GM19239 (cell line): ENCODE results near the gene ZNF774.
"Not testable (repeated sequence)": the region's sequence is repeated elsewhere in the genome, so short reads cannot be mapped to it uniquely, and the experiment has no call there.

Experiments
- DNase-seq: peaks from one replicate; pipeline ENCODE4 v3.0.0; 2011; ENCODE audit warnings: low spot score; ENCODE audit not compliant: insufficient read length
- FAIRE-seq: peaks from 2 replicates; lab custom pipeline; 2011; peaks lifted over from hg19 to GRCh38; lab: Jason Lieb, UNC

The ZNF774 gene

GRCh38 chr15:90352107-90352893 lies at the start of gene ZNF774:
TSS of gene ZNF774 (plus strand) at chr15:90352284. CDS start at chr15:90354661, 2,377 bp downstream.
- FAIRE-seq, result peak; percentile 99
- peak; percentile 98 for DNase-seq

- FAIRE-seq, DNase-seq: not testable (repeated sequence)
Observed at GRCh38 chr15:90305355-90305754, 46.7 kb upstream of the ZNF774 start.

GRCh38 chr15:90305932-90306331 lies 46.2 kb upstream of the ZNF774 start:
- FAIRE-seq, result no peak

GRCh38 chr15:90306560-90306959 lies 45.5 kb upstream of the ZNF774 start:
- FAIRE-seq (peak; percentile 83), DNase-seq (no peak)

More at GRCh38 chr15:90305932-90306331, 46.2 kb upstream of the ZNF774 start:
- no peak for DNase-seq

GRCh38 chr15:90307661-90308060 lies 44.4 kb upstream of the ZNF774 start:
- no peak for FAIRE-seq
- no peak for DNase-seq

GRCh38 chr15:90309020-90309419 lies 43.1 kb upstream of the ZNF774 start:
- no peak for DNase-seq
- no peak for FAIRE-seq

GRCh38 chr15:90315278-90315982 lies 36.7 kb upstream of the ZNF774 start:
- DNase-seq, result no peak
- no peak for FAIRE-seq

- DNase-seq, result no peak
- no peak for FAIRE-seq
Observed at GRCh38 chr15:90316139-90316538, 35.9 kb upstream of the ZNF774 start.

GRCh38 chr15:90318591-90318990 lies 33.5 kb upstream of the ZNF774 start:
- FAIRE-seq (no peak), DNase-seq (no peak)

- FAIRE-seq (peak; percentile 86), DNase-seq (peak; percentile 77)
Observed at GRCh38 chr15:90320062-90320884, 31.8 kb upstream of the ZNF774 start.

- FAIRE-seq (no peak), DNase-seq (no peak)
Observed at GRCh38 chr15:90320885-90321278, 31.2 kb upstream of the ZNF774 start.

- FAIRE-seq (no peak), DNase-seq (no peak)
Observed at GRCh38 chr15:90322538-90322937, 29.5 kb upstream of the ZNF774 start.

GRCh38 chr15:90325726-90326125 lies 26.4 kb upstream of the ZNF774 start:
- no peak for FAIRE-seq
- DNase-seq, result no peak

- no peak for FAIRE-seq
Observed at GRCh38 chr15:90326441-90326840, 25.6 kb upstream of the ZNF774 start.

GRCh38 chr15:90327311-90327710 lies 24.8 kb upstream of the ZNF774 start:
- FAIRE-seq (no peak), DNase-seq (no peak)

More at GRCh38 chr15:90326441-90326840, 25.6 kb upstream of the ZNF774 start:
- DNase-seq, result no peak

- DNase-seq (no peak), FAIRE-seq (no peak)
Observed at GRCh38 chr15:90334304-90334731, 17.8 kb upstream of the ZNF774 start.

GRCh38 chr15:90336705-90337141 lies 15.4 kb upstream of the ZNF774 start:
- no peak for FAIRE-seq
- no peak for DNase-seq

- DNase-seq, result no peak
- no peak for FAIRE-seq
Observed at GRCh38 chr15:90337256-90337655, 14.8 kb upstream of the ZNF774 start.

- no peak for FAIRE-seq
- DNase-seq, result no peak
Observed at GRCh38 chr15:90338532-90338931, 13.6 kb upstream of the ZNF774 start.

GRCh38 chr15:90340345-90340744 lies 11.7 kb upstream of the ZNF774 start:
- FAIRE-seq, result no peak
- no peak for DNase-seq
